NCI-H748 treated with DMSO at 0.1 percent for 48 hours (cell line): ENCODE measurements around the gene SYT9.

ENCODE experiments used
- DNase-seq: peaks from one replicate; lab custom pipeline; 2025; lab: John Stamatoyannopoulos, UW

The SYT9 gene

GRCh38 chr11:7471071-7471470 is 219.4 kb downstream of the SYT9 start:
- no peak for DNase-seq

GRCh38 chr11:7473717-7474116 is 222.0 kb downstream of the SYT9 start:
- no peak for DNase-seq

GRCh38 chr11:7480113-7480512 is 228.4 kb downstream of the SYT9 start:
- DNase-seq, result no peak

- DNase-seq, result no peak
These were observed 232.4 kb downstream of the SYT9 start for GRCh38 chr11:7484131-7484530.

- DNase-seq, result no peak
These were observed 232.9 kb downstream of the SYT9 start for GRCh38 chr11:7484645-7485044.

- no peak for DNase-seq
These were observed 233.7 kb downstream of the SYT9 start, which contains the start of gene OLFML1 for GRCh38 chr11:7485186-7486097. TSS of gene OLFML1 (plus strand) at chr11:7485506. CDS start at chr11:7485876, 370 bp downstream.

- no peak for DNase-seq
These were observed 234.5 kb downstream of the SYT9 start for GRCh38 chr11:7486098-7486780.

GRCh38 chr11:7486781-7487140 is 235.1 kb downstream of the SYT9 start:
- no peak for DNase-seq

- no peak for DNase-seq
These were observed 235.7 kb downstream of the SYT9 start for GRCh38 chr11:7487360-7487759.

- no peak for DNase-seq
These were observed 237.0 kb downstream of the SYT9 start for GRCh38 chr11:7488681-7489080.

- DNase-seq, result no peak
These were observed 237.7 kb downstream of the SYT9 start for GRCh38 chr11:7489376-7489775.

GRCh38 chr11:7490054-7490453 is 238.3 kb downstream of the SYT9 start:
- DNase-seq, result no peak

- DNase-seq, result no peak
These were observed 238.8 kb downstream of the SYT9 start for GRCh38 chr11:7490535-7490934.

- DNase-seq, result no peak
These were observed 240.5 kb downstream of the SYT9 start for GRCh38 chr11:7492253-7492652.

GRCh38 chr11:7493670-7494069 is 242.0 kb downstream of the SYT9 start:
- DNase-seq, result no peak

- DNase-seq, result no peak
These were observed 242.5 kb downstream of the SYT9 start for GRCh38 chr11:7494086-7494745.

GRCh38 chr11:7495882-7496551 is 244.3 kb downstream of the SYT9 start:
- DNase-seq, result no peak

- DNase-seq, result no peak
These were observed 246.5 kb downstream of the SYT9 start for GRCh38 chr11:7498193-7498592.

- DNase-seq, result no peak
These were observed 247.4 kb downstream of the SYT9 start for GRCh38 chr11:7499081-7499480.

GRCh38 chr11:7500251-7500650 is 248.5 kb downstream of the SYT9 start:
- no peak for DNase-seq

- DNase-seq, result no peak
These were observed 249.5 kb downstream of the SYT9 start for GRCh38 chr11:7501251-7501650.

GRCh38 chr11:7501894-7502293 is 250.2 kb downstream of the SYT9 start:
- DNase-seq, result no peak
